WI38 (cell line): ENCODE results near the gene FBXL13.
"Not testable (repeated sequence)": the region's sequence is repeated elsewhere in the genome, so short reads cannot be mapped to it uniquely, and the experiment has no call there.

ENCODE experiments used
- H3K4me3 ChIP-seq: 2 replicates; pipeline ENCODE4 v1.5.1; 2011; ENCODE audit warnings: low read depth, mild to moderate bottlenecking, control low read depth, low read length
- CTCF ChIP-seq: IDR thresholded peaks from 2 replicates; pipeline ENCODE4 v1.5.1; 2012; ENCODE audit warnings: low read depth, mild to moderate bottlenecking, control low read depth, low read length

FBXL13 gene

GRCh38 chr7:103097041-103097440 is 22.4 kb upstream of the FBXL13 start:
- no peak overlapping the region for H3K4me3 ChIP-seq
- no peak for TF ChIP-seq CTCF

- not testable (repeated sequence) for H3K4me3 ChIP-seq
Measured at GRCh38 chr7:103095558-103095957, 21.0 kb upstream of the FBXL13 start.

GRCh38 chr7:103094102-103094501 is 19.5 kb upstream of the FBXL13 start:
- H3K4me3 ChIP-seq = no peak overlapping the region
- no peak for TF ChIP-seq CTCF

GRCh38 chr7:103093429-103093828 is 18.8 kb upstream of the FBXL13 start:
- TF ChIP-seq CTCF = no peak
- no peak overlapping the region for H3K4me3 ChIP-seq

- H3K4me3 ChIP-seq = not testable (repeated sequence)
Measured at GRCh38 chr7:103092321-103092720, 17.7 kb upstream of the FBXL13 start.

- H3K4me3 ChIP-seq = no peak overlapping the region
- no peak for TF ChIP-seq CTCF
Measured at GRCh38 chr7:103083210-103083609, 8.6 kb upstream of the FBXL13 start.

- no peak for TF ChIP-seq CTCF
- no peak overlapping the region for H3K4me3 ChIP-seq
Measured at GRCh38 chr7:103082497-103082896, 7.9 kb upstream of the FBXL13 start.

- TF ChIP-seq CTCF = no peak
- no peak overlapping the region for H3K4me3 ChIP-seq
Measured at GRCh38 chr7:103080923-103081322, 6.3 kb upstream of the FBXL13 start.

- no peak for TF ChIP-seq CTCF
- no peak overlapping the region for H3K4me3 ChIP-seq
Measured at GRCh38 chr7:103079836-103080235, 5.2 kb upstream of the FBXL13 start.

- H3K4me3 ChIP-seq = not testable (repeated sequence)
Measured at GRCh38 chr7:103078226-103078625, 3.6 kb upstream of the FBXL13 start.
